ENCODE results near the gene NRG3. TPM values are rescaled to one million over a fixed set of nuclear protein-coding genes. Genes with fewer than 3 reads are reported as not detected.

NRG3 gene
- total RNA-seq, 1 donor from 2014 or later: not detected

DNA sequence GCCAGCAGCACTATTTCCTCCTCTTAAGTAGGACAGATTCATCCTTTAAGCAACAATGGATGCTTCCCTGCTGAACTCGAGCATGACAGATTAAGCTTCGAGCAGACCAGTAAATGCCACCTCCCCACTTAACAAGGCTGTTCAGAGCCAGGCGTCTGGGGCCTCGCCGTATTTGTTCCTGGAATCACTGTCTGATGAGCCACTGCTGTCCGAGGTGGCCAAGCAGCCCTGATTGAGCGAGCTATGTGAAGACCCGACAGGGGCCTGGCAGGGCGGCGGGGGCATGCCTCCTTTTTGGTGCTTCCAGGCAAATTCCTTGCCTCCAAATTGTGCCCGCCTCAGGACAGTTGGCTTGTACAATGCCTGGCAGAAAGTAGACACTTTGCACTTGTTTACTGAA, 862.6 kb downstream of the NRG3 start:
- Mint-ChIP-seq H3K4me1 (ENCODE audit: low read depth) (no peaks in the 10 kb centered on the region), H3K27me3 (ENCODE audit: insufficient read depth) (no peaks in the 10 kb centered on the region), H3K36me3 (ENCODE audit: low read depth) (no peaks in the 10 kb centered on the region), H3K27ac (no peak overlapping the region), H3K9me3 (peaks cover 10% of the 10 kb centered on the region), H3K4me3 (no peak overlapping the region)
- intact Hi-C loops (cut with micrococcal nuclease): no loop called here
- no peak for DNase-seq (ENCODE audit: low spot score)

GRCh38 chr10:82738592-82738991, 863.6 kb downstream of the NRG3 start:
- no peak for DNase-seq (ENCODE audit: low spot score)
- Mint-ChIP-seq H3K4me3 (no peak overlapping the region), H3K36me3 (ENCODE audit: low read depth) (no peaks in the 10 kb centered on the region), H3K9me3 (peaks cover 8% of the 10 kb centered on the region), H3K27me3 (ENCODE audit: insufficient read depth) (no peaks in the 10 kb centered on the region), H3K4me1 (ENCODE audit: low read depth) (no peaks in the 10 kb centered on the region), H3K27ac (no peak overlapping the region)
- intact Hi-C loops (cut with micrococcal nuclease): no loop called here

GRCh38 chr10:82742478-82742877, 867.5 kb downstream of the NRG3 start:
- intact Hi-C loops (cut with micrococcal nuclease): no loop called here
- Mint-ChIP-seq H3K27ac (no peak overlapping the region), H3K4me1 (ENCODE audit: low read depth) (no peaks in the 10 kb centered on the region), H3K9me3 (no peaks in the 10 kb centered on the region), H3K4me3 (no peak overlapping the region), H3K36me3 (ENCODE audit: low read depth) (no peaks in the 10 kb centered on the region), H3K27me3 (ENCODE audit: insufficient read depth) (no peaks in the 10 kb centered on the region)
- DNase-seq (ENCODE audit: low spot score): no peak

DNA sequence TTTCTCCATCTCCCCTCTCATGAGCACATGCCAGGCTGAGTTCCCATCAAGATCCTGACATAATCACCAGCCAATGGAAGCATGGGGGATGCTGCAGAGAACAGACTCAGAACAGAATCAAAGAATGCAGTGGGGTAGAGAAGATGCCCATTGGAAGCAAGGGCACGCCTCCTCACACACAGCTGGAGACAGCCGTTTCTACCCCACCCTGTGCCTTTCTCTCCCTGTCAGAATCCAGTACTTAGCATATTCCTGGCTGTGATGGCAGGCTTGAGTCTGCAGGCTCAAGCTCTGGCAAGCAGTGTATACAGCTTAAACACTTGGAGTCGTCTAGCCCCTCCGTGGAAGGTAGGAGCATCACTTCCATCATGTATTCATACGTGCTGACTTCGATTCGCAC, 867.9 kb downstream of the NRG3 start:
- no peak overlapping the region for H3K27ac Mint-ChIP-seq
- H3K27me3 Mint-ChIP-seq (ENCODE audit: insufficient read depth): no peaks in the 10 kb centered on the region
- H3K4me1 Mint-ChIP-seq (ENCODE audit: low read depth): no peaks in the 10 kb centered on the region
- H3K4me3 Mint-ChIP-seq: no peak overlapping the region
- intact Hi-C loops (cut with micrococcal nuclease): no loop called here
- no peaks in the 10 kb centered on the region for H3K9me3 Mint-ChIP-seq
- DNase-seq (ENCODE audit: low spot score): no peak
- no peaks in the 10 kb centered on the region for H3K36me3 Mint-ChIP-seq (ENCODE audit: low read depth)

- Mint-ChIP-seq H3K4me1 (ENCODE audit: low read depth) (no peaks in the 10 kb centered on the region), H3K36me3 (ENCODE audit: low read depth) (no peaks in the 10 kb centered on the region), H3K9me3 (no peaks in the 10 kb centered on the region), H3K27me3 (ENCODE audit: insufficient read depth) (no peaks in the 10 kb centered on the region), H3K27ac (no peak overlapping the region), H3K4me3 (no peak overlapping the region)
- DNase-seq (ENCODE audit: low spot score): no peak
- intact Hi-C loops (cut with micrococcal nuclease): no loop called here
Measured at GRCh38 chr10:82750538-82750937, 875.5 kb downstream of the NRG3 start.

DNA sequence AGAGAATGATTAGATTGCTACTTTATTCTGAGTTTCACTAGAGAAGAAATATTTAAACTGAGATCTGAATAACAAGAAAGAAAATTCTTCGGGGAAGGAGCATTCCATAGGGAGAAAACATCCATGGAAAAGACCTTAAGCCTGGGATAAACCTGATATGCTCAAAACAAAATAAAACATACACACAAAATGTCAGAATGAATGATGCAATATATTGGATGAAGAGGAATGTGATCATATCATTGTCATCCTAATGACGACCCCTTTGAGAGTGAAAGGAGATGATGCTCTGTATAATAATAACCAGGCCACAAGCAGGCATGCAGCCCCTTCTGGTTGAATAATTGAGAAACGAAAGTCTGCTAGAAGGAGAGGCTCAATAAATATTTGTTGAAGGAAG, 882.4 kb downstream of the NRG3 start:
- no peaks in the 10 kb centered on the region for H3K9me3 Mint-ChIP-seq

DNA sequence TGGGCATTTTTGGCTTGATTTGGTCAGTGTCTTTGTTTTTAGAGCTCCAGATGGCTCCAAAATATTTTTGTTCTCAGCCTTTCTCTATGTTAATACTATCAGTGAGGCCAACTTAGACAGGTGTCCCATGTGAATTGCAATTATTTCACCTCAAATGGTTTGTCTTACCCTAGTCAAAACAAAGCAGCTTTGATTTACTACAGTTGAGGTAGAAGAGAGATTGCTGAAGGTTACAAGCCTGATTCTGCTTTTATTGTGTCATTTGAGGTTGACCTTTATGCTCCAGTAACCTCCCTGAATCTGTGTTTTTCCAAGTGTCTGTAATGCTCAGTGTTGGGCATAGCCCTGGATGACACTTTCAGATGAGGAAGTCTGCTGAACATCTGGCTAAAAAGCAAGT, 882.9 kb downstream of the NRG3 start:
- DNase-seq (ENCODE audit: low spot score): no peak
- intact Hi-C loops (cut with micrococcal nuclease): no loop called here
- Mint-ChIP-seq H3K4me1 (ENCODE audit: low read depth) (no peaks in the 10 kb centered on the region), H3K27ac (no peak overlapping the region), H3K4me3 (no peak overlapping the region), H3K27me3 (ENCODE audit: insufficient read depth) (no peaks in the 10 kb centered on the region), H3K36me3 (ENCODE audit: low read depth) (no peaks in the 10 kb centered on the region), H3K9me3 (no peaks in the 10 kb centered on the region)

More for the DNA sequence above, 882.4 kb downstream of the NRG3 start:
- Mint-ChIP-seq H3K27me3 (ENCODE audit: insufficient read depth) (no peaks in the 10 kb centered on the region), H3K4me1 (ENCODE audit: low read depth) (no peaks in the 10 kb centered on the region), H3K4me3 (no peak overlapping the region), H3K36me3 (ENCODE audit: low read depth) (no peaks in the 10 kb centered on the region), H3K27ac (no peak overlapping the region)
- DNase-seq (ENCODE audit: low spot score): no peak
- intact Hi-C loops (cut with micrococcal nuclease): no loop called here

DNA sequence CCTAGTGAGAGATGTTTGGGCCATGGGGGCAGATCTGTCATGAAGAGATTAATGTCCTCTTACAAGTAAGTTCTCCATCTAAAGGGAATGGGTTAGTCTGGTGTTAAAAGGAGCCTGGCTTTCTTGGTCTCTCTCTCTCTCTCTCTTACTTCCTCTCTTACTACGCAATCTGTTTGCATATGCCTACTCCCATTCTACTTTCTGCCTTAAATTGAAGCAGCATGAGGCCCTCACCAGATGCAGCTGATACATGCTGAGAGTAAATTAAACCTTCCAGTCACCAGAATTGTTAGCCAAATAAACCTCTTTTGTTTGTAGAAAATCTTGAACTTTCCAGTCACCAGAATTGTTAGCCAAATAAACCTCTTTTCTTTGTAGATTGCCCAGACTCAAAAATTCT, 884.1 kb downstream of the NRG3 start:
- Mint-ChIP-seq H3K27ac (no peak overlapping the region), H3K27me3 (ENCODE audit: insufficient read depth) (no peaks in the 10 kb centered on the region), H3K9me3 (no peaks in the 10 kb centered on the region), H3K4me1 (ENCODE audit: low read depth) (no peaks in the 10 kb centered on the region), H3K36me3 (ENCODE audit: low read depth) (no peaks in the 10 kb centered on the region), H3K4me3 (no peak overlapping the region)
- DNase-seq (ENCODE audit: low spot score): no peak
- intact Hi-C loops (cut with micrococcal nuclease): no loop called here

DNA sequence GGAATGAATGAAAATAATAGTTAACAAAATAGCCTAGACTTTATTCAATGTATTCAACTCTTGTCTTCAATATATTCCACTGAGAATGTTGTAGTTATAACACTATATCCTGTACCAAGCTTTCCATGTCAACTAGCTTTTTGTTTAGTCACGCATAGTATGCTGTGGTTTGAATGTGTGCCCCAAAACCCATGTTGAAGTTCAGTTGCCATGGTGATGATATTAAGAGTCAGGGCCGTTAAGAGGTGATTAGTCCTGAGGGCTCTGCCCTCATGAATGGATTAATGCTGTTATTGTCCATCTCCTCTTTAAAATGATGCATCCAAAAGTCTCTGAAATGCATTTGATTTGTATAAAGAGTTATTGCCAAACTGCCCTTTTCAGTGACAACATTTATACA, 887.6 kb downstream of the NRG3 start:
- H3K36me3 Mint-ChIP-seq (ENCODE audit: low read depth): no peaks in the 10 kb centered on the region
- intact Hi-C loops (cut with micrococcal nuclease): no loop called here
- no peak overlapping the region for H3K27ac Mint-ChIP-seq
- DNase-seq (ENCODE audit: low spot score): no peak
- no peak overlapping the region for H3K4me3 Mint-ChIP-seq
- H3K4me1 Mint-ChIP-seq (ENCODE audit: low read depth): no peaks in the 10 kb centered on the region
- H3K9me3 Mint-ChIP-seq: no peaks in the 10 kb centered on the region
- no peaks in the 10 kb centered on the region for H3K27me3 Mint-ChIP-seq (ENCODE audit: insufficient read depth)

- no peaks in the 10 kb centered on the region for H3K4me1 Mint-ChIP-seq (ENCODE audit: low read depth)
- H3K36me3 Mint-ChIP-seq (ENCODE audit: low read depth): no peaks in the 10 kb centered on the region
Measured at GRCh38 chr10:82768040-82768439, 893.0 kb downstream of the NRG3 start.

DNA sequence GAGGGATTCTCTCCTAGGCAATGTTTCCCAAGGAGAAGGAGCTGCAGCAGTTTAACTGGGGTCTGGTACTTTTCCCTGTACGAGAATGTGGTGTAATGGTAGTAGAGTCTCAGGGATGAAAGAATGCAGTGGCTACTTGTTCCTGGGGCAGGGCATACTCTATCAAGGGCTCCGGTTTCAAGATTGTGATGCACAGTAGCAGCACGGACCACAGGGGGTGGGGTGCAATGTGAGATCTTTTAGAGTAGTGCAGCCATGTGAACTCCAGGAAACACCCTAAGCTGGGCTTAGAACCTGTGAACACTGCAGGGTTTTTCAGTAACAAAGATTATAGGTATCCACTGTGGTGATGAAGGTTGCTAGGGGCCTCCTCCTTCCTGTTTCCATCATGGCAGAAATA, 903.9 kb downstream of the NRG3 start:
- no peaks in the 10 kb centered on the region for H3K36me3 Mint-ChIP-seq (ENCODE audit: low read depth)
- intact Hi-C loops (cut with micrococcal nuclease): no loop called here

More at GRCh38 chr10:82768040-82768439, 893.0 kb downstream of the NRG3 start:
- intact Hi-C loops (cut with micrococcal nuclease): no loop called here
- DNase-seq (ENCODE audit: low spot score): no peak
- no peaks in the 10 kb centered on the region for H3K9me3 Mint-ChIP-seq
- no peak overlapping the region for H3K4me3 Mint-ChIP-seq
- H3K27ac Mint-ChIP-seq: no peak overlapping the region
- H3K27me3 Mint-ChIP-seq (ENCODE audit: insufficient read depth): no peaks in the 10 kb centered on the region

DNA sequence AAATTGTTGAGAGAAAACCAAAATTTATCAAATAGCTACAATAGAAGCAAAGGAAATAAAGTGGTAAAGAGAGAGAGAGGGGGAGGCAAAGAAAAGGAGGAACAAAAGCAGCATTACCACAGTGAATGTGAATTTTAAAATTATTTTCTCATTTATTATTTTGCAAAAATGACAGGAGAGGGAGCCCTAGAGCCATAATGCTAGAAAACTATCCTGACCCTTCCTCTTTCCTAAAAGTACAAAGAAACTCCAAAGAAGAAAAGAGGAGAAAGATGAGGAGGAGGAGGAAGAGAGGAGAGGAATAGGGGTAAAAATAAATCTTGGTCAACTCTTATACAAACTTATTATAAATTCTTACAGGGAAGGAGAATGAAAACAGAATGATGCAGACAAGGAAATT, 921.5 kb downstream of the NRG3 start:
- Mint-ChIP-seq H3K36me3 (ENCODE audit: low read depth) (no peaks in the 10 kb centered on the region), H3K4me3 (no peak overlapping the region), H3K9me3 (no peaks in the 10 kb centered on the region), H3K4me1 (ENCODE audit: low read depth) (no peaks in the 10 kb centered on the region), H3K27ac (no peak overlapping the region), H3K27me3 (ENCODE audit: insufficient read depth) (peaks cover 2% of the 10 kb centered on the region)
- DNase-seq (ENCODE audit: low spot score): no peak
- intact Hi-C loops (cut with micrococcal nuclease): no loop called here

More for the DNA sequence above, 903.9 kb downstream of the NRG3 start:
- H3K4me3 Mint-ChIP-seq: no peak overlapping the region
- H3K27ac Mint-ChIP-seq: no peak overlapping the region
- H3K9me3 Mint-ChIP-seq: no peaks in the 10 kb centered on the region
- H3K4me1 Mint-ChIP-seq (ENCODE audit: low read depth): no peaks in the 10 kb centered on the region
- no peak for DNase-seq (ENCODE audit: low spot score)
- H3K27me3 Mint-ChIP-seq (ENCODE audit: insufficient read depth): no peaks in the 10 kb centered on the region

DNA sequence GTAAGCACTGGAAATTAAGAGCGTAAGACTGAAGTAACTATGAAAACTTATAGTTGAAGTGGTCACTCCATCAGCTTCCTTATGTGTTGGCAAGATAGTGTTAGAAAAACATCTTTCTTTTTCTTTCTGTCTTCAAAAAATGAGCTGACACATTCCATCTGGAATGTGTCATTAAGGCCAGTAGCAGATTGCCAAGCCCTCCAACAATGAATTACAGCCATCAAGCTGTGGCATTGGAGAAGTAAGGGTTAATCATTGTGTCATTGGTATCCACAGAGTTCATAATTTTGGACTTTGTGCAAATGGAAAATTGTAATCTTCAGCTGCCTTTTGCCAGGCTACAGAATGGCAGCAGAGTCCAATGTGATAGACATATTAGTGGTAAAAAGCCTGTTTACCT, 926.3 kb downstream of the NRG3 start:
- H3K27ac Mint-ChIP-seq: no peak overlapping the region

DNA sequence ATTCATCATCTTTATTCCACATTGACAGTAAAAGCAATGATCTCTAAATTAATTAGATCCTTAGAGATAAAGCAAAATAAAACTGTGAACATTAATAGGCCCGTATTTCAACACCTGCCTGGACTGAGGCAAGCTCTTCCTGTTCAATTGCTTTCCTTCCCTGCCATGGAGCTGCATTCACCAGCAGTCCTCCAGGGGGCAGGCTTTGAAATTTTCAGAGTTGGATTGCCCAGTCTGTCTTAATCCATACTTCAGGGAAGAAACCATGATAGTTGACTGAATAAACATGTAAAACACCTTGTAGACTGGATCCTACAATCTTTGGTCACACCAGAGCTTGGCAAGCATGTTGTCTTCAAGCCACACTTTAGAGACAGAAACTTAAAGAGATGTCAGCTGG, 936.6 kb downstream of the NRG3 start:
- H3K9me3 Mint-ChIP-seq: peaks cover 5% of the 10 kb centered on the region
- H3K36me3 Mint-ChIP-seq (ENCODE audit: low read depth): no peaks in the 10 kb centered on the region
- no peaks in the 10 kb centered on the region for H3K27me3 Mint-ChIP-seq (ENCODE audit: insufficient read depth)
- H3K4me3 Mint-ChIP-seq: no peak overlapping the region
- H3K4me1 Mint-ChIP-seq (ENCODE audit: low read depth): no peaks in the 10 kb centered on the region
- DNase-seq (ENCODE audit: low spot score): no peak
- intact Hi-C loops (cut with micrococcal nuclease): loop anchor here (5.0 kb wide), 1 partner anchor 1061 kb away; no protein-coding TSS in a partner anchor
- no peak overlapping the region for H3K27ac Mint-ChIP-seq

More for the DNA sequence above, 926.3 kb downstream of the NRG3 start:
- H3K36me3 Mint-ChIP-seq (ENCODE audit: low read depth): no peaks in the 10 kb centered on the region
- peaks cover 2% of the 10 kb centered on the region for H3K27me3 Mint-ChIP-seq (ENCODE audit: insufficient read depth)
- H3K9me3 Mint-ChIP-seq: no peaks in the 10 kb centered on the region
- no peak overlapping the region for H3K4me3 Mint-ChIP-seq
- intact Hi-C loops (cut with micrococcal nuclease): no loop called here
- DNase-seq (ENCODE audit: low spot score): no peak
- no peaks in the 10 kb centered on the region for H3K4me1 Mint-ChIP-seq (ENCODE audit: low read depth)

Measured in activated T-helper 1 cell treated with anti-CD3 and anti-CD28 coated beads, Interleukin-12 subunit alpha, Interleukin-12 subunit beta, Interleukin-2, Interleukin-4 antibody, amounts not matched to agents 30 ng/mL and 10 ng/mL and 1 ng/mL, durations not matched to agents 14 hours and 24 hours and 36 hours (primary cell).